Measurements from ENCODE around the gene LBHD1.
"Not testable (repeated sequence)": the region's sequence is repeated elsewhere in the genome, so short reads cannot be mapped to it uniquely, and the experiment has no call there.

The LBHD1 gene

GRCh38 chr11:62693624-62694023, 21.6 kb upstream of the LBHD1 start:
- DNase-seq (ENCODE audit: low read depth in 2 of 2), result not testable (repeated sequence)

- DNase-seq (ENCODE audit: low read depth in 2 of 2), result no peak
Observed at GRCh38 chr11:62689421-62690183, 17.5 kb upstream of the LBHD1 start, which contains the start of gene LRRN4CL. Gene LRRN4CL (minus strand): TSS chr11:62689530. CDS start chr11:62688508, 1,022 bp downstream.

DNA sequence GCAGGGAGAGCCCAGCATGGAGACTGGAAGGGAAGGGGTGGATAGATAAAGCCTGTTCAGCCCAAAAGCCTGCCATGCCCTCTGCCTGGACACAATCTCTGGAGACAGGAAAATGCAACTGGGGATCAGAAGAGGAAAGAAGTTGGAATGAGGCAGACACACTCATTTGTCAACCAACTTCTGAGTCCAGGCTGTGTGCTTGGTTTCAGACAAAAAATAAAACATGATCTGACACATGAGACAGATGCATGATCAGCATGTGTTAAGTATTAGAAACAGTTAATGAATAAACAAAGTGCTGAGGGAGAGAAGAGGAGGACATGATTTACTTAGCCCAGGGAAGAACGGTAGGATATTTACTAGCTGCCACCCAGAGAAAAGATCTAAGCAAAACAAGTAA, 16.4 kb upstream of the LBHD1 start:
- no peak for DNase-seq (ENCODE audit: low read depth in 2 of 2)

DNA sequence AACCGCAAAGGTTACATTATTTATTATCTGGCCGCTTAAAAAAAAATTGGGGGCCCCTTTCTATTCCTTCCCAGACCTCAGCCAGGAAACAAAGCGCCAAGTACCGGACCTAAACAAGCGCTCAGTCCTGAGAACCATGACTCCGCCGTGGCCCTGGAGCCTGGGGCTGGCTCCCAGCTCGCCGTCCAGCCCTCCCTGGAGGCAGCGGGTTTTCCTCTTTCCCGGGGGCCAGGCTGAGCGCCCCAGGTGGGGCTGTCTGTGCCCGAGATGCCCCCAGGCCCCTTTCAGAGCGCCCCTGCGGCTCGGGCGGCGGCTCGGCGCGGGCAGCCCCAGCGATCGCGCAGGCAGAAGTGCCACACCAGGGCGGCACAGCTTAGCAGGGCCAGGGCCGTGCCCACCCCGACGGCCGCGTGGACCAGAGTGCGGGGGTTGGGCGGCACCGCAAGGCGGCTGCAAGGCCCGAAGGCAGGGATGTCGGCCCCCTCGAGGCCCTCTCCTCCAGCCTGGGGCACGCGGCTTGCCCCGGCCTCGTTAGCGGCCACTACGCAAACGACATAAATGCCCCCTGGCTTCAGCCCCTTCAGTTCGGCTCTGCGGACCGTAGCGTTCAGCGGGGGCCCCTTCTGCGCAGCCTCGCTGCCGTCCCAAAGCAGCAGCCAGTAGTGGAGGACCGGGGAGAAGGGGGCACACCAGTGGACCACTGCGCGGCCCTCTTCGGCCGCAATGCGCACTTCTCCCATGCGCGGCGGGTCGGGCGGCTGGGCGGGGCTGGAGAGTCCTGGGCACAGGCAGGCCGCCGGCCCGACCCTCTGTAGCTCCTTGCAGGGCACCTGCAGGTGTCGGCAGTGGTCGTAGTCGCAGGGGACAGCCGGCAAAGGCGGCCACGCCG, 15.7 kb upstream of the LBHD1 start:
- DNase-seq (ENCODE audit: low read depth in 2 of 2), result no peak

GRCh38 chr11:62682518-62682917, 10.5 kb upstream of the LBHD1 start:
- DNase-seq (ENCODE audit: low read depth in 2 of 2), result no peak

GRCh38 chr11:62680825-62681240, 8.8 kb upstream of the LBHD1 start:
- no peak for DNase-seq (ENCODE audit: low read depth in 2 of 2)

GRCh38 chr11:62678770-62679696, 7.0 kb upstream of the LBHD1 start, which contains the start of gene UBXN1:
Gene UBXN1 (minus strand): TSS chr11:62679073. CDS start chr11:62678923, 150 bp downstream.
- peak; percentile 72 to 81 for DNase-seq (ENCODE audit: low read depth in 2 of 2)

DNA sequence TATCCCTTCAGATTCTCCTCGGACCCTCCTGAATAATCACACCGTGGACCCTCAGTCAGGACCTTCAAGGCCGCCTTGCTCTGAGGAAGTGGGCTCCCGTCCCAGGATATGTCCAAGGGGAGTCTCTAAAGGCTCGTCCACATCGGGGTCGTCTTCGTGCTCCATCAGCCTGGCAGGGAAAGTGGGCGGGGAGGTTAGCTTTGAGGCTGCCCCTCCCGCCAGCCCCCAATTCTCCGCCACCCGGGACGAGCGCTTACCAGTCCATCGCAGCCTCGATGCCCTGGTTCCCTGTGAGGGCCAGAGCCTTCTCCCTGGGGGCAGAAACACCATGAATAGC, 6.3 kb upstream of the LBHD1 start:
- no peak for DNase-seq (ENCODE audit: low read depth in 2 of 2)

- DNase-seq (ENCODE audit: low read depth in 2 of 2), result no peak
Observed at GRCh38 chr11:62677714-62678113, 5.6 kb upstream of the LBHD1 start.

DNA sequence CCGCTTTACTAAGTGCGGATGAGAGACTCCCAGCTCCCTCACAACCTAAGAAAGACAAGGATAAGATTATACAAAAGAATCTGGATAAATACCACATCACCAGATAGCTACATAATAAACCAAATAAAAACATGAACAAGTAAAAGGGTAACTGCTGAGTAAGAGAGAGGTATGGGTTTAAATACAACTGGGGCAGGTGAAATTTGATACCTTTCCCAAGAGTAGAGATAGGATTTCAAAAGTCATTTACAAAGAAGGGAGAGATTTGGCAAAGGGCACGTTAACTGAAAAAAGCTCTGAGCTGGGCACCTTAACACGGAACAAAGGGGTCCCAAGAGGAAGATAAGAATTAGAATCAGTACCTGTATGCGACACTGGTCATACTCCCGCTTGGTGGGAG, 5.1 kb upstream of the LBHD1 start:
- DNase-seq (ENCODE audit: low read depth in 2 of 2), result no peak

DNA sequence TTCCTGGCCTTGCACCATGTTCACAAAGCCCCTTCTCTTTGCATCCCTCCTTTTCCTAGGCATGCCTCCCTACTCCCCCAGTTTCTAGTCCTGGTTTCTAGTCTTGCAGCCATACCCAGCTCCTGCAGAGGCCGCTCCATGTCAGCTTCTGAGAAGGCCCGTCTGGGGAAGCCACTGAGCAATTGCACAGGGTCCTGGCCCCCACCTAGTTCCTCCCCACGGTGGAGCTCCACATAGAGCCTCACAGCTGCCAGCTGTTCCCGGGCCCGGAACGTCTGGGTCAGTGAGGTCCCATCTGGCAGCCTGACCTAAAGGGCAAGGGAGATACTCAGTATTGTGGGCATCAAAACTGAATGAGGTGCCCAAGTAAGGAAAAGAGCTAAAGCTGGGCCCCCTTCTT, 4.6 kb upstream of the LBHD1 start:
- DNase-seq (ENCODE audit: low read depth in 2 of 2), result no peak

GRCh38 chr11:62675415-62675814, 3.3 kb upstream of the LBHD1 start:
- DNase-seq (ENCODE audit: low read depth in 2 of 2), result not testable (repeated sequence)

- DNase-seq (ENCODE audit: low read depth in 2 of 2), result no peak
Observed at GRCh38 chr11:62673196-62673525, 1.1 kb upstream of the LBHD1 start.

DNA sequence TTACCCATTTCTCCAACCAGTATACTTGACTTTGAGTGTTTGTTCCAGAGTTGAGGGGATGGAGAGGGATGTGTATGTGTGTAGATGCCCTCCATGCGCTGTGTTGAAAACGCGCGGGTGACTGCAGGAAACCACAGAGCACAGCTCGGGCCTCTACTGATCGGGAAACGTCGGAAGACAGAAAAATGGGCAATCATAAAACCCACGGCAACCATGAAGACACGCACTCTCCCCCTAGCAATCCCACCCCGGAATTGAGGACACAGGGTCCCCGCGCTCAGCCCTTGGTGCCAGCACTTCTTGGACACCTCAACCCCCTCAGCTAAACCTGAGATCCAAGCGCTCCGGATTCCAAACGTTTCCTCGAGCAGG, 845 bp downstream of the LBHD1 start:
- no peak for DNase-seq (ENCODE audit: low read depth in 2 of 2)

GRCh38 chr11:62669420-62670161, 2.5 kb downstream of the LBHD1 start:
- no peak for DNase-seq (ENCODE audit: low read depth in 2 of 2)

DNA sequence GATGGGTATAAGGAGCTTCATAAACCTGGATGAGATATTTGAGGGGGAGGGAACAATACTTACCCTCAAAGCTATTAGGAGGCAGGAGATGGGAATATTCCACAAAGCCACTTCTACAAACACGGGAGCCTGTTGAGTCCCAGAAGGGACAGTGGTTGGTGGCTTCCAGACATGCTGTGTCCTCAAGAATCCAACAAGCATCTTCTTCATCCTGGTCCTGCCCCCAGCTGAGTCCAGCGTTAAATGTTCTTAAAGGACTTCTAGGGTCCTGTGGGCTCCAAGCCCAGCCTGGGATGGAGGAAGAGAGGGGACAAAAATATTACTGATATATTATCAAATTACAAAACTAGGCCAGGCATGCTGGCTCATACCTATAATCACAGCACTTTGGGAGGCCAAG, 4.6 kb downstream of the LBHD1 start:
- no peak for DNase-seq (ENCODE audit: low read depth in 2 of 2)

DNA sequence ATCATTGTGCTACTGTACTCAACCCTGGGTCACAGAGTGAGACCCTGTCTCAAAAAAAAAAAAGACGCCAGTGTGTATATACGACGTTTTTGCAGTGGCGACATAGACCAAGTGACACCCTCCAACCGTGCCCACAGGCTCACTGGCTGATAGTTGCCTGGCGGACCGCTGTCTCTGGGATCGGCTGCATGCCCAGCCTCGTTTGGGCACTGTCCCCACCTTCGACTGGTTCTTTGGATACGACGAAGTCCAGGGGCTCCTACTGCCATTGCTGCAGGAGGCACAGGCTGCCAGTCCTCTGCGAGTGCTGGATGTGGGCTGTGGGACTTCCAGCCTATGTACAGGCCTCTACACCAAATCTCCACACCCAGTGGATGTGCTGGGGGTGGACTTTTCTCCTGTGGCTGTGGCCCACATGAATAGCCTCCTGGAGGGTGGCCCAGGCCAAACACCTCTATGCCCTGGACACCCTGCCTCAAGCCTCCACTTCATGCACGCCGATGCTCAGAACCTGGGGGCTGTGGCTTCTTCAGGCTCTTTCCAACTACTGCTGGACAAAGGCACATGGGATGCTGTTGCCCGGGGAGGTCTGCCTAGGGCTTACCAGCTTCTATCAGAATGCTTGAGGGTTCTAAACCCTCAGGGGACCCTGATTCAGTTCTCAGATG, 5.7 kb downstream of the LBHD1 start:
- no peak for DNase-seq (ENCODE audit: low read depth in 2 of 2)

GRCh38 chr11:62665599-62666258, 6.3 kb downstream of the LBHD1 start:
- peak; percentile 62 to 68 for DNase-seq (ENCODE audit: low read depth in 2 of 2)

GRCh38 chr11:62665075-62665598, 6.9 kb downstream of the LBHD1 start, which contains the start of the genes C11orf98 and CSKMT:
Gene C11orf98 (minus strand): TSS chr11:62665210. CDS start chr11:62665169, 41 bp downstream.
Gene CSKMT (plus strand): TSS chr11:62665312. CDS start chr11:62665880, 568 bp downstream.
- peak; percentile 89 to 91 for DNase-seq (ENCODE audit: low read depth in 2 of 2)

All from stimulated activated CD8-positive, alpha-beta memory T cell treated with anti-CD3 and anti-CD28 coated beads, Interleukin-15, amount 100 ng/mL, for 4 hours (primary cell).